ENCODE data around the gene RBBP8NL.

The RBBP8NL gene

GRCh38 chr20:62419759-62420158, 7.6 kb downstream of the RBBP8NL start:
- DNase-seq, result no peak

GRCh38 chr20:62418709-62419487, 8.4 kb downstream of the RBBP8NL start:
- no peak for DNase-seq

GRCh38 chr20:62417981-62418708, 9.2 kb downstream of the RBBP8NL start:
- DNase-seq, result no peak

GRCh38 chr20:62416651-62417637, 10.4 kb downstream of the RBBP8NL start:
- DNase-seq, result no peak

- no peak for DNase-seq
Measured at GRCh38 chr20:62415354-62416111, 11.8 kb downstream of the RBBP8NL start.

GRCh38 chr20:62413896-62414481, 13.3 kb downstream of the RBBP8NL start:
- no peak for DNase-seq

- DNase-seq, result no peak
Measured at GRCh38 chr20:62413025-62413570, 14.2 kb downstream of the RBBP8NL start.

GRCh38 chr20:62412194-62413024, 14.9 kb downstream of the RBBP8NL start:
- no peak for DNase-seq

- DNase-seq, result no peak
Measured at GRCh38 chr20:62411479-62412193, 15.7 kb downstream of the RBBP8NL start.

GRCh38 chr20:62410746-62411478, 16.4 kb downstream of the RBBP8NL start:
- no peak for DNase-seq

GRCh38 chr20:62409931-62410745, 17.2 kb downstream of the RBBP8NL start:
- DNase-seq, result no peak

- DNase-seq, result no peak
Measured at GRCh38 chr20:62409086-62409853, 18.1 kb downstream of the RBBP8NL start.

- DNase-seq, result no peak
Measured at GRCh38 chr20:62408640-62409039, 18.7 kb downstream of the RBBP8NL start.

- no peak for DNase-seq
Measured at GRCh38 chr20:62408055-62408454, 19.3 kb downstream of the RBBP8NL start.

GRCh38 chr20:62407221-62407992, 19.9 kb downstream of the RBBP8NL start, which contains the start of gene CABLES2:
Gene CABLES2, minus strand, starts transcription at chr20:62407285. Its CDS starts 9 bp downstream, at chr20:62407276.
- DNase-seq, result peak; percentile 73

GRCh38 chr20:62406635-62407176, 20.6 kb downstream of the RBBP8NL start:
- DNase-seq, result no peak

All from NCI-H446 treated with DMSO at 0.1 percent for 48 hours (cell line).